ENCODE results near the gene PET100. TPM values are rescaled to one million over a fixed set of nuclear protein-coding genes. Genes with fewer than 3 reads are reported as not detected.

Gene PET100
- total RNA-seq, 1 donor from 2014 or later = 28.5 TPM

DNA sequence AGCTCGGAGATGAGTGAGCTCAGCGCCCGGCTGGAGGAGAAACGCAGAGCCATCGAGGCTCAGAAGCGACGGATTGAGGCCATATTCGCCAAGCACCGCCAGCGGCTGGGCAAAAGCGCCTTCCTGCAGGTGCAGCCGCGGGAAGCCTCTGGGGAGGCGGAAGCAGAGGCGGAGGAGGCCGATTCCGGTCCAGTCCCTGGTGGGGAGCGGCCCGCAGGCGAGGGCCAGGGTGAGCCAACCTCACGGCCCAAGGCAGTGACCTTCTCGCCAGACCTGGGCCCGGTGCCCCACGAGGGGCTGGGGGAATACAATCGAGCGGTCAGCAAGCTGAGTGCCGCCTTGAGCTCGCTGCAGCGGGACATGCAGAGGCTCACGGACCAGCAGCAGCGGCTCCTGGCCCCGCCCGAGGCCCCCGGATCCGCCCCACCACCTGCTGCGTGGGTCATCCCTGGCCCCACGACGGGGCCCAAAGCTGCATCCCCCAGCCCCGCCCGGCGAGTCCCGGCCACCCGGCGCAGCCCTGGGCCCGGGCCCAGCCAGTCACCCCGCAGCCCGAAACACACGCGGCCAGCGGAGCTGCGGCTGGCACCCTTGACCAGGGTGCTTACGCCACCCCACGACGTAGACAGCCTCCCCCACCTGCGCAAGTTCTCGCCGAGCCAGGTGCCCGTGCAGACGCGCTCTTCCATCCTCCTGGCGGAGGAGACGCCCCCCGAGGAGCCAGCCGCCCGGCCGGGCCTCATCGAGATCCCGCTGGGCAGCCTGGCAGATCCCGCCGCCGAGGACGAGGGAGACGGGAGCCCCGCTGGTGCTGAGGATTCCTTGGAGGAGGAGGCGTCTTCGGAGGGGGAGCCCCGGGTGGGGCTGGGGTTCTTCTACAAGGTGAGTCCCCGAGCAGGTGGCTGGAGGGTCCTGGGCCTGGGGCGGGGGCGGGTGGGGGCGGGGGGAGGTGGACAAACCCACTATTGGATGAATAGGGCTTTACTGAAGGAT is 17.0 kb upstream of the PET100 start:
- no peak for DNase-seq (ENCODE audit: low read depth in 2 of 2)

DNA sequence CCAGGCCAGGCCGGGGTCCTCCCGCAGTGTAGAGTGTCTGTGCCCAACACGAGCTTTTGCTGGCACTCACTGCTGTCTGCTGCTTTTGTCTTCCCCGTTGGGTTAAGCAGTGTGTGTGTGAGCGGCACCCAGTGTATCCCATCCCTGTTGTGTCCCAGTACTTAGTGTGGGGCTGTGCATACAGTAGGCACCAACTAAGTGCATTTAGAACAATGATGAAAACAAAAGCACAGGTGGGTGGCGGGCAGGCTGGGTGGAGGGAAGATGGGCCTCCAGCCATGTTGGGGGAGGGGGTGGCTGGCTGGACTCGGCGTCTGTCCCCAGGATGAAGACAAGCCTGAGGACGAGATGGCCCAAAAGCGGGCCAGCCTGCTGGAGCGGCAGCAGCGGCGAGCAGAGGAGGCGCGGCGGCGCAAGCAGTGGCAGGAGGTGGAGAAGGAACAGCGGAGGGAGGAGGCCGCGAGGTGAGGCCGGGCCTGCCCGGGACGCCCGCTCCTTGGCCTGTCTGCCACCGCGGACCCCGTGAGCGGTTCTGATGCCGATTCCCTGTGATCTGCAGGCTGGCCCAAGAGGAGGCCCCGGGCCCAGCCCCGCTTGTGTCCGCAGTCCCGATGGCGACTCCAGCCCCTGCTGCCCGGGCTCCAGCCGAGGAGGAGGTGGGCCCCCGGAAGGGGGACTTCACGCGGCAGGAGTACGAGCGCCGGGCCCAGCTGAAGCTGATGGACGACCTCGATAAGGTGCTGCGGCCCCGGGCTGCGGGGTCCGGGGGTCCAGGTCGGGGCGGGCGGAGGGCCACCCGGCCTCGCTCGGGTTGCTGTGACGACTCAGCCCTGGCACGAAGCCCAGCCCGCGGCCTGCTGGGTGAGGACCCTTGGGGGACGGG is 14.5 kb upstream of the PET100 start:
- no peak for DNase-seq (ENCODE audit: low read depth in 2 of 2)

DNA sequence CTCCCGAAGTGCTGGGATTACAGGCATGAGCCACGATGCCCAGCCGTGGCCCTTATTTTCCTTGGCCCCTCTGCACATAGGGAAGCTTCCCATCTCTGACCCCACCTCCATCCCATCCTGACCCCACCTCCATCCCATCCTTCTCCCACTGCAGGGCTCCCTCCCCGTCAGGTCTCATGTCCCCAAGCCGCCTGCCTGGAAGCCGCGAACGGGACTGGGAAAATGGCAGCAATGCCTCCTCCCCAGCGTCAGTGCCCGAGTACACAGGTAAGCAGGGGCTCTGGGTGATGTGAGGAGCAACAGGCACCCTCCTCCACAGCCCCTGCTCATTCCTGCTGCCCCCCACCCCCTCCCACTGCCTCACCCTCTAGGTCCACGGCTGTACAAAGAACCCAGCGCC is 12.4 kb upstream of the PET100 start:
- no peak for DNase-seq (ENCODE audit: low read depth in 2 of 2)

DNA sequence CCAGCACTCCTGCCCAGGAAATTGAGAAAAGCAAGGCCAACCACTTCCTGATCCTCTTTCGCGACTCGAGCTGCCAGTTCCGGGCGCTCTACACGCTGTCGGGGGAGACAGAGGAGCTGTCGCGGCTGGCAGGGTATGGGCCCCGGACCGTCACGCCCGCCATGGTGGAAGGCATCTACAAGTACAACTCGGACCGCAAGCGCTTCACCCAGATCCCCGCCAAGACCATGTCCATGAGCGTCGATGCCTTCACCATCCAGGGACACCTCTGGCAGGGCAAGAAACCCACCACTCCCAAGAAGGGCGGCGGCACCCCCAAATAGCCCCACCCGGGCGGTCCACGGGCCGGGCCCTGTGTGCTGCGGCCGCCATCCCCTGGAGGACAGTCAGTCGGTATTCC is 11.9 kb upstream of the PET100 start:
- no peak for DNase-seq (ENCODE audit: low read depth in 2 of 2)

DNA sequence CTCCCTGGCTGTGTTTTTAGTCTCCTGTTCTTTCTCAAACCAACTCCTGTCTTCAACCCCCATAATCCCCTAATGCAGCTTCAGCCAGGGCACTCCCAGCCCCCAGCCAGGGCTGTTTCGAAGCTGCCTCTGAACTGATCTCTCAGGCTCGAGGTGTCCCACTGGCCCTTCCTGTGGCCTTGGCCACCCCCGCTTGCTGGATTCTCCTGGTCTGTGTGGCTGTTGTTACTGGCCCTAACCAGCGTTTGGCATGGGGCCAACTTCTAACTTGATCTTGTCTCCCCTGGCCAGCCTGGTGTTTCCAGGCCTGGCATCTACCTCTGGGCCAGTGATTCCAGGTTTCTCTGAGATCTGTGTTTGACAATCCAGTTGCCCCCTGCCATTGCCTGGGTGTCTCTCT is 11.2 kb upstream of the PET100 start:
- no peak for DNase-seq (ENCODE audit: low read depth in 2 of 2)

DNA sequence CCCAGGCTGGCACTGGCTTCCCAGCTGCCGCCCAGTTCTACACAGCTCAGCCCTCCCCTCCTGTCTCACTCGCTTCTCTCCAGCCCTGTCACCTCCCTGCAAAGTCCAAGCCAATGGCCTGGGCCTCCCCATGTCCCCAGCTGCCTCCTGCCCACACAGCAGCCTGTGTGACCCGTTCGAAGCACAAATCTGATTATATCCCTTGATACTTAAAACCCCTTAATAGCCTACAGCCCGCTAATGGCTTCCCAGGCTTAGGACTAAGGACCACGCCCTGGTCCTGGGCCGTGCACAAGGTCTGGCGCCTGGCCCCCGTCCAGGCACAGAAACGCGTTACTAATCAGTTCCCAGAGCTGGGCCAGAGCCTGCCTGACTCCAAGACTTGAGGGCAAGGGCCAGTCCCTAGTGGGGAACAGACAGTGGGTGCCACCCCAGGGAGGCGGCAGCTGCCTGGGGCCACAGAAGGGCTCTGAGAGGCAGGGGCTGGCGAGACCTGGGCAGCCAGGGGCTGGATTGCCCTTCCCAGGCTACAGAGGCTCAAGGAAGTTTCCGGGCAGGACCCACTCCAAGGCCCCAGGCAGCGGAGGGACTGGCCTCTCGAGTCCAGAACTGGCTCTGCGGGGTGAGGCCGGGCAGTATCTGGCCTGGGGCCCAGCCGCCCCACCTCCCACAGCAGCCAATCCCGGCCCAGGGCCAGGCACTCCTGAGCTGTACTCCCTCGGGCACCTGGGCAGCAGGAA is 10.7 kb upstream of the PET100 start:
- no peak for DNase-seq (ENCODE audit: low read depth in 2 of 2)

DNA sequence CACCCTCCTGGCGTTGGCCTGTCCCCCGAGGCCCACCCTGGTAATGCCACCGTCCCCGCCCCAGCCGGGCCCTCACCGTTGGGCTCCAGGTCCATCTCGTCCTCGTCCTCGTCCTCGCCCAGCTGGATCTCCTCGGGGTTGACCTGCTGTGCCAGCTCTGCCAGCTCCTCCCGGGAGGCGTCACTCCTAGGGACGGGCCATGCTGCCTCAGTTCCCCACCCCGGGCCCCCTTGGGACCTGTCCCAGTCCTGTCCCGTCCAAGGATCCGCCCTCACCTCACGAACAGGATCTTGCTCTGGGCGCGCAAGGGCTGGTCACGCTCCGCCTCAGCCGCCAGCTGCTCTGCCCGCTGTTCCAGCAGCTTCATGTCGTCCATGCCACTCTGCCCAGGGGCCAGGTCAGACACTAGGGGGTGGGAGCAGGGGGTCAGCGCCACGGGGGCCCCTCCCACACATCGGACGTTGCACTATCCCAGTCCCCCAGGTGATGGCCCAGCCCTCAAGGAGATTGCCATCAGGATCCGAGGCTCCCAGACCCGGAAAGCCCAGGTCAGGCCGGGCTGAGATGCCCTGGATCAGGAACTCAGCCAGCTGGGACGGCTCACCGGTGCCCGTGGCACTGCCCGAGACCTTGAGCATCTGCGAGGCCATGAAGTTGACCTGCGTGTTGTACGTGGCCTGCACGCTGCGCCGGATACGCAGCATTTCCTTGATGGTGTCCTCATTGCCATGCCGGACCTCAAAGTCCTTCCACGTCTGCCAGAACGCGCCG is 9.7 kb upstream of the PET100 start:
- no peak for DNase-seq (ENCODE audit: low read depth in 2 of 2)

DNA sequence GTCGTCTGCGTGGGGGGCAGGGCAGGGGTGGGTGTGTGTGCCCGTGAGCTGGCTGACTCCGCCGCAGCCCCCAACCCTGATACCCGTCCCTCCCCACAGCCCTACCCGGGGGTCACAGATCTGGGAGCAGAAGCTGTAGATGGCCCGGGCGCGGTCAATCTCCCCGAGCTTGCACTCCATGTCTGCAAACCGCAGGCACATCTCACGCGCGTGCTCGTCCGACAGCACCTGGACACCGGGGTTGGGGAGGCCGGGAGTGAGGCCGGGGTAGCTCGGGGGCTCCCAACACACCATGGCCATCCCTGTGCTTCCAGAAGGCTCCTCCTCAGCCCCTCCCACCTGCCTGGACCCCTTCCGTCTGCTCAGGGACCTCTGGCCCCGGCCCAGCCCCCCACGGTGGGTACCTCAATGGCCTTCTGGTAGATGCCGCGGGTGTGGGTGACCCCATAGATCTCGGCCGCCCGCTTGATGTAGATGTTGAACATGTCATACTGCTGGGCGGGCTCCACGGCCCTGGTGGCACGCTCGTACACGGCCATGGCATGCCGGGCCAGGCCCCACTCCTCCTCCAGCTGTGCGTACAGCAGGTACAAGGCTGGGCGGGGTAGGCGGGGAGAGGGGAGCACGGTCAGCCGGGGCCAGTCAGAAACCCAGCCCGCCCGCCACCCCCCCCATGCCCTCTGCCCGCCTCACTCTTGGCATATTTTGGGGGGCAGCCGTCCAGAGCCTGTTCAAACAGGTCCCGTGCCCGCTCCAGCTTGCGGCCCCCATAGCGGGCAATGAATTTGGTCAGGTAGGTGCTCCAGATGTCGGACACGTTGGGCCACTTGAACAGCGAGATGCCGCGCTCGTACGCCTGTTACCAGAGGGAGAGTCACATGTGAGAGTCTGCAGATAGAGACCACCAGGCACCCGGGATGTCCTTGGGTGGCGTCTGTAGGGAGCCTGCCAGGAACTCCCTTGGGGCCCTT is 8.9 kb upstream of the PET100 start:
- no peak for DNase-seq (ENCODE audit: low read depth in 2 of 2)

DNA sequence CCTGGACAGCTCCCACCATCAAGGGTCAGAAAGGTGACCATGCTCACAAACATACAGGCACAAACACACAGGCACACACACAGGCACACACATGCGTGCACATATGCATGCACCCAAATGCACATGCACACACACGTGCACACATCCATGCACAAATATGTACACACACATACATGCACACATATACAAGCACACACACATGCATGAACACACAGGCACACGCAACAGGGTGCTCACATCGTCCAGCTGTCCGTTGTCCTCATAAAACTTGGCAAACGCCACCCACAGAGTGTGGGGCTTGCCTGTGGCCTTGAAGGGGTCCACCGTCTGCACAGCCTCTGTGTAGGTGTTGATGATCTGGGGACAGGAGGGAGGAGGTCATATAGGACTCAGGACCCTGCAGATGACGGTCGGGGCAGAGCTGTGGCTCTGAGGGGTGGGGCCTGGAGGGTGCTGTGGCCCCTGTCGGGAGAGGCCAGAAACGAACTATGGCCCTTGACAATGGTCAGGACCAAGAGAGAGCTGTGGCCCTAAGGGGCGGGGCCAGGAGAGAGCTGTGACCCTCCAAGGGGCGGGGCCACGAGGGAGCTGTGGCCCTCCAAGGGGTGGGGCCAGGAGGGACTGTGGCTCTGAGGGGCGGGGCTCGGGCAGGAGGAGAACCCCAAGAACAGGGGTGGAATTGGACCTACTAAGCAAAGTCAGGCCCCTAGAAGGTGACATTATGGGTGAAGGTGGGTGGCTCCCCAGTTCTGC is 6.5 kb upstream of the PET100 start:
- no peak for DNase-seq (ENCODE audit: low read depth in 2 of 2)

DNA sequence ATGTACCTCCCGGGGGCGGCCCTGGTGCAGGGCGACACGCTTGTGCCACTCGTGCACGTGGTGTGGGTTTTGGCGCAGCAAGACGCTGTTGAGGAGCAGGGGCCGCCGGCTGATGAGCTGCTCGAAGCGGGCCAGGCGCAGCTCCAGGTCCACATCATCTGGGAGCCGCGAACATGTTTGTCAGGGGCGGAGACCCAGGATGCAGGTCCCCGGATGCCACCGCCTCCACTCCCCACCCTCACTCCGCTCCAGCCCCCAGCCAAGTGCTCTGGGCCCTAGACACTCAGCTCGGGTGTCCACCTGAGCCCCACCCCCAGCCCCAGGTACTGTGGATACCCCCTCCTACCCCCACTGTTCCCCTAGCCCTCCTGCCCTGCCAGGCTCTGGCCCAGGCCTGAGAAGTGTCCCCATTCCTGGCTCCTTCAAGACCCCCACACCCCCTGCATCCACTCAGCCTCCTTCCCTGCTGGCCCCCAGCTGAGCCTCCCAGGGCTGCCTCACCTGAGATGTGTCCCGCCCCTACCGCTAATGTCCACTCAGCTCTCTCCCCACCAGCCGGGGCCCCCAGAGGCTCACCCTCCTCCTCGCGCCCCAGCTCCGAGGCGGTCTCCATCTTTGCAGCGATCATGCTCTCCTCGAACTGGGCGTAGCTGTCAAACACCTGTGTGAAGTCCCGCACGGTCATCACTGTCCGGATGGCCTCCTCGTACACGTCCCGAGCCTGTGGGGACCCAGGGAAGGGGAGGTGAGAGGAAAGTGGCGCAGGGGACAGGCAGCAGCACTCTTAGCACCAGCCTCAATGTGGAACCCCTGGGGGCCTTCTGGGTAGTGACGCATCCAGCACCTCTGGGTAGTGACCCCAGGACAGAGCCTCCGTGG is 5.6 kb upstream of the PET100 start:
- DNase-seq (ENCODE audit: low read depth in 2 of 2) = no peak

DNA sequence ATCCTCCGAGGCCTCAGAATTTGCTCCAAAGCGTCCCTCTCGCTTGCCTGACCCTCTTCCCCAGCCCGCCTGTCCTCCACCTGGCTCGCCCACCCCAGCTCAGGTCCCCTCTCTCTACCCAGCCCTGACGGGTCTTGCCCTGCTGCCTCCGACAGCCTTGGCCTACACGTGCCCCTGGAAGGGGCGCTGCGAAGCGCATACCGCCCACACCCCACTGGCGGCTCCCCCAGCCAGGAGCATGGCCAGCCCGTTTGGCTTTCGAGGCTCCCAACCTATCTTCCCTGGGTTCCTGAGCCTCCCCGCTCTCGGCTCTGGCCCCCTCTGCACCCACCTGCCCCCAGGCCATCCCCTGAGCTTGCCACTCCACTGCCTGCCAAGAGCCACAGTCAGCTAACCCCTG is 4.8 kb upstream of the PET100 start:
- DNase-seq (ENCODE audit: low read depth in 2 of 2) = no peak

DNA sequence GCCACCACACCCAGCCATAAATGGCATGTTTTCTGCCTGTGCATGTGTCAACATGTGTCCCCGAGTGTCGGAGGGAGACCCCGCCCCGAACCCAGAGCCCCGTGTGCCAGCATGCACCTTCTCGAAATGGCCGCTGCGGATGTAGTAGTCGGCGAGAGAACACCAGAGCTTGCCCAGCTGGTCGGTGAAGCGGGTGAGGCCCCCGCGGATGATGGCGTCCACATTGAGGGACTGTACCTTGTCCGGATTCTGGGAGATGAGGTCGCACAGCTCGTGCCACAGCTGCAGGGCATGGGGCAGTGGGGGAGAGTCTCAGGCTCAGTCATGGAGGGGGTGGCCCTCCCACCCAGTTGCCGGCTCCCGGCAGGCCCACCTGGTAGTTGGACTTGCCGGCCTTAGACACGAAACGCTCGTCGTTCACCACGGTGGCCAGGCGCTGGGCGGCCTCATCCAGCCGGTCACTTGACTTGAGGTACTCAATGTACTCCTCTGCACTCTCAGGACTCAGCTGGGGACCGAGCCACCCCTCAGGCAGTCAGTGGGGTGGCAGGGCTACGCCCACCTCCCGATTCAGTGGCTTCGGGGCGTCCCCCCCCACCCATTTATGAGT is 3.7 kb upstream of the PET100 start:
- no peak for DNase-seq (ENCODE audit: low read depth in 2 of 2)

DNA sequence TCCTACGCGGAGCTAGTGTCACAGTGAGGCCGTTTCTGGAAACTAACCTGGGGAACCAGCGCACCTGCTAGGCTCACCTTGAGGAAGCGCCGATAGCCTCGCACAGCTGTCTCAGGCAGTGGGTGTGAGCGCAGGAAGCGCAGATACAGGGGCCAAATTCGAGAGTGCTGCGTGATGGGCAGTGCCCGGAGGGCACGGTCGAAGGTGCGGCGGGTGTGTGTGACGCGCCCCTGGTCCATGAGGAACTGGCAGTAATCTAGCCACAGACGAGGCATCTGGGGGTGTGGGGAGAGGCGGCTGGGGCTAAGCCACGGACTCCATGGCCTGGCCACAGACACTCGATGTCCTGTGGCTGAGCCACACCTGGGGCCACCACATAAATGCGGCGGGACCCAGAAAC is 2.4 kb upstream of the PET100 start:
- DNase-seq (ENCODE audit: low read depth in 2 of 2) = no peak

DNA sequence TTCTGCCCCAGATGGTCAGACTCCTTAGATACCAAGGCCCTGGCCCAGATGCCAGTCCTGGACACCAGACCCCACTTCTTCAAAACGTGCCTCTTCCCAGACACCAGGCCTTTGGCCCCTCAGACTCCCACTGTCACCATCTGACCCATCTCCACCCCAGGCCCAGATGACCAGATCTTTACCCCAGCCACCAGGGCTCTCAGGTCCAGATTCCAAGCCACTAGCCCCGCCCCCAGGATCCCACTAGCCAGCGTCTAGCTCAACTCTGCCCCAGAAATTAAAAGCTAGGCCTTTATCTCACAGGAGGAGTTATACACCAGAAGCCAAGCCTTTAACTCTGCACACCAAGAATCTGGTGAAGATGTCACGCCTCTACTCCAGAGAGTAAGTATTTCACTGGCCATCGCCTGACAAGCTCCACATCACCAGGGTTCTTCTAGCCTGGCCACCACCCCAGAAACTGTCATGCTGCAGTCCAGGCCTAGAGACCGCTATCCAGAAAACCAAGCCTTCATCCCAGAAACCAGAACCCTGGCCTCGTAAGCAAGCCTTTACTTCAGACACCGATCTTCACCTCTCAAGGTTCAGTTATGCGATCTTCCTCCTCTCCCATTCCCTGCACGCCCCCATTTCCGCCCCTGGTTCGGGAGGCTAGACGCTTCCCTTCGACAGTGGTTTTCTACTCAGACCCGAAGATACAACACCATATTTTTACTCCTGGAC is 843 bp upstream of the PET100 start:
- no peak for DNase-seq (ENCODE audit: low read depth in 2 of 2)

DNA sequence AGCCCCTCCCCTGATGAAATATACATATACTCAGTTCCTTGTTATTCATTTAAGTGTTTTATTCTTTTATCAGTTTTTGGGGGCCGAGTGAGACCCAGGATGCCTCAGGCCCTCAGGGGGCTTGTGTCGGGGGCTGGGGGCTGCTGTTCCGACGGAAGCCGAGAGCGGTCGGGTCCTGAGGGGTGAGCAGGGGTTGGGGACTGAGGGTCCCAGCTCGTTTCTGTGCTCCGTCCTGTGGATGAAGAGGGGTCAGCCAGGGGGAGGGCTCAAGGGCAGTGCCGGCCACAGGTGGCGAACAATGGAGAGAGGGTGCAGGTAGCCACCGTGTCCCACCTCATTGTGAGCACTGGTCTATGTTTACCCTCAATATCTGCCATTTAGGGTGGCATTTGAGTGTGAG is 2.0 kb downstream of the PET100 start:
- DNase-seq (ENCODE audit: low read depth in 2 of 2) = no peak

DNA sequence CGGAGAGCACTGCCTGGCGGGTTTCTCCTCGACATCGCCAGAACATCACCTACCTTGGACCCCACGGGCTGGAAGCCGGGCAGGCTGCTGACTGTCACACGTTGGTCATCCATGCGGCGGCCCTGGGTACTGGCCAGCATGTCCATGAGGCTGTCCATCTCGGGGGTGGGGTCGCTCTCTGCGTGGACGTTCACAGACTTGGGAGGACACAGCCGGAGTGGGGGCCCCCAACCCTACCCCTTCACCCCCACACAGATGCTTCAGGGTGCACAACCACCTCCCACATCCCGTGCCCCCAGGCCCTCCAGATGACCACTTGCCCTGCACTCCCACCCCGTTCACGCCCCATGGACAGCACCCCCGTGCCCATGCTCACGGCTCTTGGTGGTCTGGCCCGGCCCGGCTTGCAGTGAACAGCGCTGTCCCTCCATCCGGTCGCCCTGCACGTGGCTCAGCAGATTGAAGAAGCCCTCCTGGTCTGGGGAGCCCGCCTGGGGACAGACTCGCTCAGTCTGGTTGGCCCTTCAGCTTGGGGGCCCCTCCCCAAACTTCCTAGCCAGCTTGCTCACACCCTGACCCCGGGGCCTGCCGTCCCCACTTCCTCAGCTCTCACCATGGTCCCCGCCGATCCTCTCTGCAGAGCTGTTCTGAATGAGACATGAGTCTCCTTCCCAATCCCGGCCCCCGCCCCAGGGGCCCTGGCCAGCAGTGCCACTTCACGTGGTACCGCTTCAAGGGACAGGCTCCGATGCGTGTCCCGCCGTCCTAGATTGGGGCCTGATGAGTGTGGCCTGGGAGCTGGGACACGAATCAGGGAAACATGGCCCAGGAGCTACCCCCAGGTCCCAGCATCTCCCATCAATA is 3.0 kb downstream of the PET100 start:
- DNase-seq (ENCODE audit: low read depth in 2 of 2) = no peak
